ENCODE results near the gene PADI2. TPM values are rescaled to one million over a fixed set of nuclear protein-coding genes. Genes with fewer than 3 reads are reported as not detected.

The PADI2 gene
- total RNA-seq, 1 experiment from 2014 or later = 27.7 TPM

DNA sequence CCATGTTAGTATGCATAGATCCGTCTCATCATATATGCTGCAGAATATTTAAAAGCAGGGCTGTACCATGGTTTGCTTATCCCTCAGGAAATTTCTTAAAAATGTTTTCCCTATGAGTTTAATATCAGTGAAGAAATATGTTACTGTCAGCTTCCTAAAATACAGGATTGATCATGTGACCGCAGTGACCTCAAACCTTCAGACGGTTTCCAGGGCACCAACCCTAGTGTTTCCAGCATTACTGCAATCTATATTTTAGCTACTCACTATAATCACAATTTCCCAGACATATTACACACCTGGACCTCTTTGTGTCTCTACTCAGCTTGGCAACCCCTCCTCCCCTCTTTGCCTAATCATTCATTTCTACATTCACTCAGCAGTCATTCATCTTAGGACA lies 57.8 kb downstream of the PADI2 start:
- Histone ChIP-seq H3K4me3 (ENCODE audit: low read depth, low read length, poor library complexity, severe bottlenecking) (no peak overlapping the region), H3K9me3 (ENCODE audit: low read depth, low read length, poor library complexity, severe bottlenecking) (peaks cover 5% of the 10 kb centered on the region), H3K27me3 (replicated peaks; ENCODE audit: insufficient read depth, low read depth, low read length, poor library complexity) (no peaks in the 10 kb centered on the region), H3K4me1 (ENCODE audit: insufficient read depth, low read length, poor library complexity, severe bottlenecking) (peaks cover 40% of the 10 kb centered on the region), H3K36me3 (ENCODE audit: insufficient read depth, low read length, poor library complexity, severe bottlenecking) (no peaks in the 10 kb centered on the region), H3K27ac (ENCODE audit: low read depth, low read length, poor library complexity, severe bottlenecking) (peak overlapping the region; percentile 21)
- TF ChIP-seq EZH2 (IDR thresholded peaks at IDR 0.05; ENCODE audit: borderline replicate concordance, low read depth, low read length, poor library complexity, severe bottlenecking) = no peak
- BruUV-seq (replicated peaks) = no TSS peak
- ChIA-PET CTCF (interaction anchor here (0.5 kb wide), 1 partner anchor 174 kb away, joined by 5 read pairs; no protein-coding TSS in a partner anchor), POLR2A (ENCODE audit: low non-redundant PET) (no interaction called here)
- no peak for DNase-seq (ENCODE audit: low spot score)
- intact Hi-C loops (cut with micrococcal nuclease; ENCODE audit: unreplicated experiment) = loop anchor here (2.0 to 5.0 kb wide), 3 partner anchors 63 to 431 kb away; no protein-coding TSS in a partner anchor

DNA sequence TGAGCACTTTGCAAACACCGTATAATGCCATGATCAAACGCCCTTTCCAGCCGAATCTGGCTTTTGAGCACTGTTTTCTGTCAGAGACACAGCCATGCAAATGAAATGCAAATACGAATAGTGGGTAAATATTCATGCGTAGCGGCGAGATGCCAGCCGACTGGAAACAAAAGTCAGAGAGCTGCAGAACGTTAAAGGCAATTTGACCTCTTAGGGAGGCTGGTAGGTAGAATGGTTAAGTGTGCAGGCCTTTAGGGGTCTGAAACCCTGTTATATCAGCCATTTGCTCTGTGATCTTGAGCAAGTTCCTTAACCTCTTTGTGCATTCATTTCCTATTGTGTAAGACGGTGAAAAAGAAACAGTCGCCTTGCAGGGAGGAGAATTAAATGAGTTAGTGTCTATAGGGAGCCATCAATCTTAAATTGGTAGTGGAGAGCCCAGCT lies 58.9 kb downstream of the PADI2 start:
- peak; percentile 89 for DNase-seq (ENCODE audit: low spot score)
- ChIA-PET POLR2A (ENCODE audit: low non-redundant PET) (no interaction called here), CTCF (interaction anchor here (0.8 to 1.2 kb wide), 2 partner anchors 15 to 59 kb away, joined by 4 to 5 read pairs; partner anchors contain the start of gene PADI2)
- intact Hi-C loops (cut with micrococcal nuclease; ENCODE audit: unreplicated experiment) = loop anchor here (2.0 to 5.0 kb wide), 3 partner anchors 64 to 432 kb away; no protein-coding TSS in a partner anchor
- Histone ChIP-seq H3K36me3 (ENCODE audit: insufficient read depth, low read length, poor library complexity, severe bottlenecking) (no peaks in the 10 kb centered on the region), H3K27me3 (replicated peaks; ENCODE audit: insufficient read depth, low read depth, low read length, poor library complexity) (no peaks in the 10 kb centered on the region), H3K9me3 (ENCODE audit: low read depth, low read length, poor library complexity, severe bottlenecking) (peaks cover 3% of the 10 kb centered on the region), H3K27ac (ENCODE audit: low read depth, low read length, poor library complexity, severe bottlenecking) (peak overlapping the region; percentile 88), H3K4me3 (ENCODE audit: low read depth, low read length, poor library complexity, severe bottlenecking) (peak overlapping the region; percentile 22), H3K4me1 (ENCODE audit: insufficient read depth, low read length, poor library complexity, severe bottlenecking) (peaks cover 40% of the 10 kb centered on the region)
- BruUV-seq (replicated peaks) = no TSS peak
- TF ChIP-seq, protein P1, sequence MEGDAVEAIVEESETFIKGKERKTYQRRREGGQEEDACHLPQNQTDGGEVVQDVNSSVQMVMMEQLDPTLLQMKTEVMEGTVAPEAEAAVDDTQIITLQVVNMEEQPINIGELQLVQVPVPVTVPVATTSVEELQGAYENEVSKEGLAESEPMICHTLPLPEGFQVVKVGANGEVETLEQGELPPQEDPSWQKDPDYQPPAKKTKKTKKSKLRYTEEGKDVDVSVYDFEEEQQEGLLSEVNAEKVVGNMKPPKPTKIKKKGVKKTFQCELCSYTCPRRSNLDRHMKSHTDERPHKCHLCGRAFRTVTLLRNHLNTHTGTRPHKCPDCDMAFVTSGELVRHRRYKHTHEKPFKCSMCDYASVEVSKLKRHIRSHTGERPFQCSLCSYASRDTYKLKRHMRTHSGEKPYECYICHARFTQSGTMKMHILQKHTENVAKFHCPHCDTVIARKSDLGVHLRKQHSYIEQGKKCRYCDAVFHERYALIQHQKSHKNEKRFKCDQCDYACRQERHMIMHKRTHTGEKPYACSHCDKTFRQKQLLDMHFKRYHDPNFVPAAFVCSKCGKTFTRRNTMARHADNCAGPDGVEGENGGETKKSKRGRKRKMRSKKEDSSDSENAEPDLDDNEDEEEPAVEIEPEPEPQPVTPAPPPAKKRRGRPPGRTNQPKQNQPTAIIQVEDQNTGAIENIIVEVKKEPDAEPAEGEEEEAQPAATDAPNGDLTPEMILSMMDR (conservative IDR thresholded peaks at IDR 0.05; ENCODE audit: low read depth, low read length) = no peak
- TF ChIP-seq EZH2 (IDR thresholded peaks at IDR 0.05; ENCODE audit: borderline replicate concordance, low read depth, low read length, poor library complexity, severe bottlenecking) = no peak

DNA sequence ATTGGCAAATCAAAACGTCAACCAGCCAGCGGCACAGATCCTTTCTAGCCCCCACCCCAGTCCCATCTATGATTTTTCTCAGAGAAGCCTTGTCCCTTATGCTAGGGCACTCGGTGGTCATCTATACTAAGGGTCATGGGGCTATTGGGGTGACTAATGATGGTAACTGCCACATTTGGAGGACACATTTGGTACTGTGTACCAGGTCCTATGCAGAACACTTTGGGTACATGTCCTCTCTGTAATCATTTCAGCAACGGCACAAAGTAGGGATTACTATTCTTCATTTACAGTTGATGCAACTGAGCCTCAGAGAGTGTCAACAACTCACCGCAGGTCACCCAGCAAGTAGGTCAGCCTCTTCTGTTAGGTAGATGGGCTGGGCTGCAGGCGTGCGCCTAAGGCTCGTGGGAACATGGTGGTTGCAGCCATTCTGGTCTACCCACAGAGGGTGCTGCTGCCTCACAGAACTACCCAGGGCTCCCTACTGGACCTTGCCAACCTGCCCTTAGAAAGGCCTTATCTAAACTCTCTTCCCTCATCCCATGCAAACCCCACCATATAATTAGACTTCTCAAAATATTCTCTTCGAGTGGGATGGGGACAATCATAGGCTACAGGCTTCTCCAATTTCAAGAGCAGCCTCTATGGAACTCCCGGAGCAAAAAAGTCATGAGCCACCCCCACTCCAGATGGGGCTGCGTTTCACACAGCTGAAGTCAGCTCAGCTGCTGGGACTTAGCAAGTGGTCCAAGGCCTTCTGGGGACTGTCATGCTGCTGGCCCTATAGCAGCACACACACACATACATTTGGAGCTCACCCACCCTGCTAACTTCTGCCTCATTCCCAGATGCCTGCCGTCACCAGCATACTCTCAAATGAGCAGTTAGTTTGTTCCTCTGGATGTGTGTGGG lies 59.6 kb downstream of the PADI2 start:
- Histone ChIP-seq H3K4me3 (ENCODE audit: low read depth, low read length, poor library complexity, severe bottlenecking) (peak overlapping the region; percentile 22), H3K4me1 (ENCODE audit: insufficient read depth, low read length, poor library complexity, severe bottlenecking) (peaks cover 40% of the 10 kb centered on the region), H3K9me3 (ENCODE audit: low read depth, low read length, poor library complexity, severe bottlenecking) (no peaks in the 10 kb centered on the region), H3K27me3 (replicated peaks; ENCODE audit: insufficient read depth, low read depth, low read length, poor library complexity) (no peaks in the 10 kb centered on the region), H3K27ac (ENCODE audit: low read depth, low read length, poor library complexity, severe bottlenecking) (peak overlapping the region; percentile 88), H3K36me3 (ENCODE audit: insufficient read depth, low read length, poor library complexity, severe bottlenecking) (no peaks in the 10 kb centered on the region)
- DNase-seq (ENCODE audit: low spot score) = peak; percentile 85
- intact Hi-C loops (cut with micrococcal nuclease; ENCODE audit: unreplicated experiment) = loop anchor here (1.0 to 5.0 kb wide), 6 partner anchors 65 to 433 kb away; no protein-coding TSS in a partner anchor
- CTCF ChIA-PET = interaction anchor here (0.8 to 1.2 kb wide), 2 partner anchors 16 to 59 kb away, joined by 4 to 5 read pairs; partner anchors contain the start of gene PADI2
- BruUV-seq (replicated peaks) = no TSS peak
- POLR2A ChIA-PET (ENCODE audit: low non-redundant PET) = no interaction called here
- TF ChIP-seq, protein P1 (conservative IDR thresholded peaks at IDR 0.05; ENCODE audit: low read depth, low read length) = peak; percentile 95
- no peak for TF ChIP-seq EZH2 (IDR thresholded peaks at IDR 0.05; ENCODE audit: borderline replicate concordance, low read depth, low read length, poor library complexity, severe bottlenecking)
